Measurements from ENCODE around the gene LSAMP. TPM values are rescaled to one million over a fixed set of nuclear protein-coding genes. Genes with fewer than 3 reads are reported as not detected.

Gene LSAMP
- total and polyA plus RNA-seq, 8 donors: 17.3 to 28.0 (median 26.0) TPM

DNA sequence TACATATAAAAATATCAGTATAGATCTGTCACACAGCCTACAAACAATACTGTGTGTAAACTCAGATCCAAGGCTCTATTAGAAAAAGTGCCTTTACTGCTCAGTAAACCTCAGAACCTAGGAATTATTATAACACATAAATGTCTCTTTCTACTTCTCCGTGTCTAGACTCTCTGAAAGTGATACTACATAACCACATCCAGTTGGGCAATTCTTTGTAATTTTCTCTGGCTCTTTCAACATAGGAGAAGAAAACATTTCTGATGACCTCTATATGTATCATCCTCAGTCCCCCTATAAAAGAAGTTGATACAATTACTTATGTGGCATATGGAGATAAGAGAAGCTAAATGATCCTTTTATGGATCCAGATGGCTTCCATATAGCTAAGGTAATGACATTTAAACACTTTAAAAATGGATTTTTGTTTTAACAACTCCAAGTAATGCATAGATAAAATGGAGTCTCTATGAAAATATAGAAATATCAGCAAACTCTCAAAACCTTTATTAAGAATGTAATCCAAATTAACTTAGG lies 104.5 kb downstream of the LSAMP start:
- TF ChIP-seq CTCF (IDR thresholded peaks at IDR 0.05): no peak
- peak in 1 of 4 donors; percentile 16 for DNase-seq

GRCh38 chr3:116339441-116340028 lies 105.8 kb downstream of the LSAMP start:
- DNase-seq: peak in 3 of 4 donors; percentile 34 to 91 (median 88)
- Histone ChIP-seq H3K27me3 (no peaks in the 10 kb centered on the region), H3K9me3 (no peaks in the 10 kb centered on the region), H3K4me1 (no peaks in the 10 kb centered on the region), H3K36me3 (no peaks in the 10 kb centered on the region), H3K27ac (no peak overlapping the region), H3K4me3 (no peak overlapping the region)
- intact Hi-C loops (cut with DNase I): no loop called here
- no peak for TF ChIP-seq CTCF (IDR thresholded peaks at IDR 0.05)
- ATAC-seq: peak; percentile 50

More for the DNA sequence above, 104.5 kb downstream of the LSAMP start:
- Histone ChIP-seq H3K27ac (no peak overlapping the region), H3K36me3 (no peaks in the 10 kb centered on the region), H3K9me3 (no peaks in the 10 kb centered on the region), H3K27me3 (no peaks in the 10 kb centered on the region), H3K4me3 (no peak overlapping the region), H3K4me1 (no peaks in the 10 kb centered on the region)
- no peak for ATAC-seq
- intact Hi-C loops (cut with DNase I): no loop called here

DNA sequence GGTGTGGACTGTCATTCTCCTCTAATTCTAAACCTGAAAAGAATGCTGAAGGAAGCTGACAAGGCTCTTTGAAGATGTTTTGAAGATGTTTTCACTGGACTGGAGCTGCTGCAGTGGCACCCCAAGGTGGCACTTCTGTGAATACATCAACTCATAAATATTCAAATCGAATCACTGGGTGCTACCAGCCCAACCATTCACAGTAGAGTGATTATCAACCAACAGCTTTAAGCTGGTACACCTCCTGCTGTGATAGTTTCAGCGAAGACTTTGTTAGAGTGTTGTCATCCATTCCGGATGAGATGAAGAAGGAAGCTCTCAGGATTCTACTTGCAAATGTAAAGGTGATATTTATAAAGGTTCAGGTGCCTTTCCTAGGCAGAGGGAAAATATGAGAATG lies 106.6 kb downstream of the LSAMP start:
- H3K4me1 ChIP-seq: no peaks in the 10 kb centered on the region
- H3K4me3 ChIP-seq: no peak overlapping the region
- no peak for DNase-seq
- intact Hi-C loops (cut with DNase I): no loop called here
- TF ChIP-seq CTCF (IDR thresholded peaks at IDR 0.05): no peak
- no peaks in the 10 kb centered on the region for H3K36me3 ChIP-seq
- no peaks in the 10 kb centered on the region for H3K9me3 ChIP-seq
- no peak for ATAC-seq
- H3K27me3 ChIP-seq: no peaks in the 10 kb centered on the region
- H3K27ac ChIP-seq: no peak overlapping the region

GRCh38 chr3:116337229-116337628 lies 108.1 kb downstream of the LSAMP start:
- H3K27ac ChIP-seq: no peak overlapping the region
- peaks cover 0 to 12% of the 10 kb centered on the region in 2 donors for H3K9me3 ChIP-seq
- intact Hi-C loops (cut with DNase I): no loop called here
- H3K4me1 ChIP-seq: no peaks in the 10 kb centered on the region
- DNase-seq (no peak), ATAC-seq (no peak)
- no peak for TF ChIP-seq CTCF (IDR thresholded peaks at IDR 0.05)
- no peaks in the 10 kb centered on the region for H3K36me3 ChIP-seq
- H3K4me3 ChIP-seq: no peak overlapping the region
- no peaks in the 10 kb centered on the region for H3K27me3 ChIP-seq

DNA sequence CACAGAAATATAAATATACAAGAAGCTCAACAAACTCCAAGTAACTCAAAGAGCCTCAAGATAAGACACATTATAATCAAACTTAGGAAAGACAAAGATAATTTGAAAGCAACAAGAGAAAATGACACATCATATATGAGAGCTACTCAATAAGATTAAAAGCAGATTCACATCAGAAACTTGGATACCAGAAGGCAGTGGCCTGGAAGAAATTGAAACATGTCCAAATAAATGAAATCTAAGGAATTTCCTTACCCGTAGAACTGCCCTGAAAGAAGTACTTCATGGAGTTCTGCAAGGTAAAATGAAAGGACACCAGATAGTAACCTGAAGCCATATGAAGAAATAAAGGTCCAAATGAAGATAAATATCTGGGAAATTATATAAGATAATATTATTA lies 113.9 kb downstream of the LSAMP start:
- no peak for TF ChIP-seq CTCF (IDR thresholded peaks at IDR 0.05)
- no peak for DNase-seq
- intact Hi-C loops (cut with DNase I): no loop called here

More for the DNA sequence above, 113.9 kb downstream of the LSAMP start:
- H3K27ac ChIP-seq: no peak overlapping the region
- no peak for ATAC-seq
- no peaks in the 10 kb centered on the region for H3K27me3 ChIP-seq
- H3K4me1 ChIP-seq: no peaks in the 10 kb centered on the region
- no peaks in the 10 kb centered on the region for H3K36me3 ChIP-seq
- H3K9me3 ChIP-seq: peaks cover 0 to 22% of the 10 kb centered on the region in 2 donors
- no peak overlapping the region for H3K4me3 ChIP-seq

Data from left lung (tissue), 10 donors.